ENCODE results near the gene CCR4. TPM values are rescaled to one million over a fixed set of nuclear protein-coding genes. Genes with fewer than 3 reads are reported as not detected.

The CCR4 gene
- total and polyA plus RNA-seq, 2 of the 8 experiments (the other 6 are each of a cell fraction or from before 2014, with no cell fraction given): 0.11 to 0.15 TPM

DNA sequence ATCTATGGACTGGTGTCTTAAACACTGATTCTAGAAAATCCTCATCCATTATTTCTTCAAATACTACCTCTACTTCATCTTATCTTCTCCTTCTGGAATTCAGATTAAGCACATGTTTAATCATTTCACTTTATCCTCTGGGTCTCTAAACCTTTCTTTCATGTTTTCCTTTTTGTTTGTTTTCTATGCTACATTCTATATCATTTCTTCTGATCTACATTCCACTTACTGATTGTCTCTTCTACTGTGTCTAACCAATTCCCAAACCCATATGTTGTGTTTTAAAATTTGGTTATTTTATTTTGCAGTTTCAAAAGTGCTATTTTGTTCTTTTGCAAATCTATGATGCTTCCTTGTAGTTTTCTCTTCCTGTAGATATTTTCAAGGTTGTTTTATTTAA is 31.7 kb downstream of the CCR4 start:
- H4K20me1 ChIP-seq (replicated peaks in 1 of 2; ENCODE audit: control insufficient read depth in 1 of 2, insufficient read depth in 2 of 2, low read length in 2 of 2): no peaks in the 10 kb centered on the region

More for the DNA sequence above, 31.7 kb downstream of the CCR4 start:
- Histone ChIP-seq H3K4me3 (ENCODE audit: extremely low read depth in 1 of 4, insufficient read depth in 2 of 4, low read depth in 3 of 4, low read length in 4 of 4) (no peak overlapping the region), H3K9me3 (ENCODE audit: insufficient read depth in 2 of 2, low read depth in 1 of 2, low read length in 1 of 2) (no peaks in the 10 kb centered on the region), H3K23me2 (ENCODE audit: low read depth, low read length) (no peaks in the 10 kb centered on the region), H2AK5ac (ENCODE audit: low read depth, low read length) (no peak overlapping the region), H3K14ac (ENCODE audit: insufficient read length) (no peak overlapping the region), H4K91ac (replicated peaks; ENCODE audit: insufficient read length, low read length) (no peak overlapping the region), H2BK12ac (ENCODE audit: low read depth, low read length) (no peak overlapping the region), H2BK15ac (ENCODE audit: low read length) (no peak overlapping the region), H3K4me1 (replicated peaks in 1 of 4; ENCODE audit: control insufficient read depth in 3 of 4, insufficient read depth in 4 of 4, low read length in 3 of 4) (no peaks in the 10 kb centered on the region), H3K4ac (replicated peaks; ENCODE audit: insufficient read length, low read depth, low read length) (no peak overlapping the region), H2BK120ac (replicated peaks; ENCODE audit: low read depth, low read length) (no peak overlapping the region), H2BK5ac (ENCODE audit: low read depth, low read length) (no peak overlapping the region), H3K18ac (ENCODE audit: extremely low read depth, low read length) (no peak overlapping the region), H3K79me2 (ENCODE audit: control insufficient read depth in 1 of 2, insufficient read depth in 2 of 2, low read length in 2 of 2) (no peaks in the 10 kb centered on the region), H2BK20ac (ENCODE audit: low read length) (no peak overlapping the region), H4K5ac (ENCODE audit: insufficient read length, low read depth, low read length) (no peak overlapping the region), H4K8ac (ENCODE audit: extremely low read depth, insufficient read depth, low read length) (no peak overlapping the region), H3K56ac (replicated peaks; ENCODE audit: insufficient read length, low read depth, low read length) (no peak overlapping the region), H3K79me1 (ENCODE audit: low read depth, low read length) (no peaks in the 10 kb centered on the region), H2AFZ (ENCODE audit: low read length) (no peak overlapping the region), H3K36me3 (ENCODE audit: control insufficient read depth in 2 of 4, insufficient read depth in 4 of 4, low read length in 3 of 4) (no peaks in the 10 kb centered on the region), H3K27me3 (replicated peaks in 1 of 4; ENCODE audit: control insufficient read depth in 3 of 4, extremely low read depth in 1 of 4, insufficient read depth in 3 of 4, low read length in 3 of 4) (no peaks in the 10 kb centered on the region), H3K23ac (ENCODE audit: insufficient read length) (no peak overlapping the region), H3K27ac (ENCODE audit: low read depth, low read length) (no peak overlapping the region), H3K4me2 (ENCODE audit: insufficient read depth in 1 of 2, low read depth in 2 of 2, low read length in 2 of 2) (no peak overlapping the region), H3K9ac (replicated peaks in 1 of 4; ENCODE audit: extremely low read depth in 1 of 4, low read depth in 3 of 4, low read length in 3 of 4) (no peak overlapping the region)
- ChIA-PET CTCF (ENCODE audit: partially characterized antibody) (interaction anchor here (3.6 kb wide), 1 partner anchor 35 kb away, joined by 21 read pairs; no protein-coding TSS in a partner anchor), POLR2A (ENCODE audit: partially characterized antibody) (no interaction called here)
- DNase-seq (ENCODE audit: low read depth in 1 of 2, low spot score in 2 of 2): no peak
- TF ChIP-seq BRCA1 (IDR thresholded peaks at IDR 0.05; ENCODE audit: low read depth, low read length) (no peak), CBX5 (IDR thresholded peaks at IDR 0.05; ENCODE audit: low read depth, low read length) (no peak), GABPA (IDR thresholded peaks at IDR 0.05; ENCODE audit: borderline replicate concordance, insufficient read depth, low read length) (no peak), NRF1 (IDR thresholded peaks at IDR 0.05; ENCODE audit: low read depth, low read length) (no peak), TAF1 (IDR thresholded peaks at IDR 0.05; ENCODE audit: low read depth, low read length) (no peak), SP2 (IDR thresholded peaks at IDR 0.05; ENCODE audit: low read length) (no peak), KDM1A (IDR thresholded peaks at IDR 0.05; ENCODE audit: borderline replicate concordance, low read length) (no peak), RFX5 (IDR thresholded peaks at IDR 0.05; ENCODE audit: borderline replicate concordance, low read depth, low read length) (no peak)
- FAIRE-seq: no peak

All from H1 (cell line).